HepG2 (cell line): Measurements from ENCODE around the gene ZFYVE28. TPM values are rescaled to one million over a fixed set of nuclear protein-coding genes. Genes with fewer than 3 reads are reported as not detected.

Source experiments
- ATF2 ChIP-seq: sonication (generic); formaldehyde crosslinking; IDR thresholded peaks from 2 replicates; pipeline ENCODE4 v1.4.0; 2020; ENCODE audit warnings: missing genetic modification reagents
- BCLAF1 ChIP-seq: fragments of 450-650 bp; IDR thresholded peaks from 2 replicates; pipeline ENCODE4 v1.6.1; 2017; ENCODE audit warnings: mild to moderate bottlenecking
- BORCS8-MEF2B ChIP-seq: sonication (generic); formaldehyde crosslinking; IDR thresholded peaks from 2 replicates; pipeline ENCODE4 v1.8.0; 2022; ENCODE audit warnings: mild to moderate bottlenecking, missing genetic modification reagents
- DMAP1 ChIP-seq: IDR thresholded peaks from 2 replicates; pipeline ENCODE4 v1.6.1; 2016
- E2F2 ChIP-seq: sonication (generic); formaldehyde crosslinking; IDR thresholded peaks from 2 replicates; pipeline ENCODE4 v1.4.0; 2020; ENCODE audit warnings: missing genetic modification reagents, borderline replicate concordance
- HMG20A ChIP-seq: IDR thresholded peaks from 2 replicates; pipeline ENCODE4 v1.6.1; 2016; ENCODE audit warnings: borderline replicate concordance
- KAT7 ChIP-seq: IDR thresholded peaks from 2 replicates; pipeline ENCODE4 v1.6.1; 2018; ENCODE audit warnings: borderline replicate concordance, missing compliant biosample characterization
- NCOA1 ChIP-seq: sonication (generic); formaldehyde crosslinking; IDR thresholded peaks from 2 replicates; pipeline ENCODE4 v1.9.0; 2021; ENCODE audit warnings: missing genetic modification reagents
- NFE2L1 ChIP-seq: sonication (generic); formaldehyde crosslinking; IDR thresholded peaks from 2 replicates; pipeline ENCODE4 v1.4.0; 2020; ENCODE audit warnings: missing genetic modification reagents, mild to moderate bottlenecking, borderline replicate concordance
- NFIC ChIP-seq: IDR thresholded peaks from 2 replicates; pipeline ENCODE4 v1.6.1; 2012; ENCODE audit warnings: mild to moderate bottlenecking, low read length, inconsistent platforms
- NR3C1 ChIP-seq: sonication (generic); formaldehyde crosslinking; IDR thresholded peaks from 2 replicates; pipeline ENCODE4 v1.4.0; 2020; ENCODE audit warnings: missing genetic modification reagents
- POLR2AphosphoS5 ChIP-seq: IDR thresholded peaks from 2 replicates; pipeline ENCODE4 v1.6.1; 2012; ENCODE audit warnings: low read depth, low read length
- PRDM4 ChIP-seq: sonication (generic); formaldehyde crosslinking; IDR thresholded peaks from 2 replicates; pipeline ENCODE4 v1.9.0; 2021; ENCODE audit warnings: missing genetic modification reagents, borderline replicate concordance
- TEAD3 ChIP-seq: optimal IDR thresholded peaks from 2 replicates; pipeline ENCODE3; 2016; ENCODE audit warnings: borderline replicate concordance
- ZFP1 ChIP-seq: IDR thresholded peaks from 2 replicates; pipeline ENCODE4 v1.6.1; 2016
- ZNF329 ChIP-seq: sonication (generic); formaldehyde crosslinking; IDR thresholded peaks from 2 replicates; pipeline ENCODE4 v1.9.0; 2021; ENCODE audit warnings: low read depth, mild to moderate bottlenecking, missing genetic modification reagents
- ZNF552 ChIP-seq: sonication (generic); formaldehyde crosslinking; IDR thresholded peaks from 2 replicates; pipeline ENCODE4 v1.9.0; 2022; ENCODE audit warnings: missing genetic modification reagents, mild to moderate bottlenecking, borderline replicate concordance
- ZNF766 ChIP-seq: sonication (generic); formaldehyde crosslinking; IDR thresholded peaks from 2 replicates; pipeline ENCODE4 v1.5.0; 2020; ENCODE audit warnings: missing genetic modification reagents, borderline replicate concordance
- ZNF883 ChIP-seq: sonication (generic); formaldehyde crosslinking; IDR thresholded peaks from 2 replicates; pipeline ENCODE4 v1.5.1; 2020; ENCODE audit warnings: mild to moderate bottlenecking, missing genetic modification reagents; ENCODE audit errors: not compliant biosample characterization
- ZSCAN12 ChIP-seq: sonication (generic); formaldehyde crosslinking; IDR thresholded peaks from 2 replicates; pipeline ENCODE4 v1.9.0; 2021; ENCODE audit warnings: mild to moderate bottlenecking, missing genetic modification reagents
- polyA plus RNA-seq, 8 experiments: library from polyadenylated mRNA; depleted of rRNA in 3 of 8; stranded (reverse) in 7 of 8; unstranded in 1 of 8; fragments of >200 nt; fragmentation: Illumina TruSeq in 4 of 8; extraction: Trizol in 4 of 8; gene quantifications; 2 replicates each; pipeline versions ENCODE4 v1.2.1 to v1.2.3, GENCODE V29; 2011 to 2016; ENCODE audit warnings: low read depth in 4 of 8, missing spikeins in 1 of 8, mixed read lengths in 1 of 8; ENCODE audit not compliant: insufficient read depth in 1 of 8
- total RNA-seq, 5 experiments: library from RNA; depleted of rRNA; stranded (reverse); fragments of >200 nt; fragmentation: Illumina TruSeq; extraction: Trizol; gene quantifications; 2 replicates each; pipeline ENCODE4 v1.2.3, GENCODE V29; 2016; ENCODE audit warnings: low read depth in 1 of 5

The ZFYVE28 gene
- total and polyA plus RNA-seq, 2 of the 13 experiments (the other 11 are each of a cell fraction or from before 2014, with no cell fraction given) = 0.12 to 0.22 TPM

GRCh38 chr4:2241410-2242353 lies 176.8 kb downstream of the ZFYVE28 start, which contains the start of the genes HAUS3 and POLN (continued):
- TF ChIP-seq E2F2 (no peak), ZNF883 (CRISPR knock-in tag) (peak; percentile 53), ZNF552 (CRISPR knock-in tag) (no peak), ATF2 (CRISPR knock-in tag) (no peak), POLR2AphosphoS5 (peak; percentile 82), TEAD3 (CRISPR knock-in tag) (no peak), NFE2L1 (CRISPR knock-in tag) (no peak), NCOA1 (CRISPR knock-in tag) (no peak), KAT7 (no peak; the same call in 1 of the 2 replicates), HMG20A (CRISPR knock-in tag) (no peak), ZSCAN12 (CRISPR knock-in tag) (no peak), NFIC (no peak), ZNF329 (CRISPR knock-in tag) (no peak), ZNF766 (CRISPR knock-in tag) (no peak), ZFP1 (CRISPR knock-in tag) (no peak), PRDM4 (no peak), NR3C1 (CRISPR knock-in tag) (no peak), BCLAF1 (no peak), DMAP1 (CRISPR knock-in tag) (peak; percentile 53; the same call in 1 of the 2 replicates), BORCS8-MEF2B (CRISPR knock-in tag) (peak; percentile 56; the same call in 1 of the 2 replicates)
